B cell (primary cell): ENCODE data around the gene SLC9A9. TPM values are rescaled to one million over a fixed set of nuclear protein-coding genes. Genes with fewer than 3 reads are reported as not detected.
A peak's percentile ranks its signal among the peaks of the same experiment; 100 is the strongest.

Source experiments
- ATAC-seq: fragments of 200-7000 bp; cut with Tn5 transposase; one replicate; pipeline ENCODE4 v1.10.0; 2021; ENCODE audit warnings: low read depth, mild to moderate bottlenecking, moderate number of reproducible peaks, moderate library complexity
- CTCF ChIA-PET: fragments of 350-600 bp; sonication (Branson Sonifier 250); formaldehyde crosslinking; loops from one replicate; lab custom pipeline; 2021; ENCODE audit warnings: antibody characterized with exemption, inconsistent platforms; lab: Charles Lee
- POLR2A ChIA-PET: fragments of 350-600 bp; sonication (Branson Sonifier 250); formaldehyde crosslinking; loops from one replicate; lab custom pipeline; 2021; ENCODE audit warnings: antibody characterized with exemption; lab: Charles Lee
- DNase-seq: peaks from one replicate; pipeline ENCODE4 v3.0.0; 2013
- H2AFZ ChIP-seq: 2 replicates; pipeline ENCODE4 v1.6.1; 2012; ENCODE audit warnings: mild to moderate bottlenecking, low read depth, low read length; ENCODE audit not compliant: insufficient read depth, poor library complexity, severe bottlenecking
- H3K27ac ChIP-seq, 2 donors: 1 replicate in 1 of 2; 2 replicates in 1 of 2; pipeline ENCODE4 v1.5.1; 2012 to 2013; ENCODE audit warnings: low read length in 2 of 2, mild to moderate bottlenecking in 2 of 2, moderate library complexity in 1 of 2
- H3K27me3 ChIP-seq, 4 experiments: fragments of 200-600 bp in 1 of 4; sonication (generic) in 1 of 4; replicated peaks in 1 of 4; 1 replicate in 2 of 4; 2 replicates in 2 of 4; pipeline versions ENCODE4 v1.6.1 to v1.7.0; 2013 to 2016; ENCODE audit warnings: low read length in 3 of 4, mild to moderate bottlenecking in 2 of 4, mixed read lengths in 1 of 4, moderate library complexity in 1 of 4; ENCODE audit not compliant: insufficient read depth in 4 of 4, control insufficient read depth in 3 of 4; ENCODE audit errors: control extremely low read depth in 1 of 4
- H3K36me3 ChIP-seq, 2 experiments: replicated peaks in 1 of 2; 1 replicate in 1 of 2; 2 replicates in 1 of 2; pipeline versions ENCODE4 v1.6.1 to v1.7.1; 2013; ENCODE audit warnings: low read length in 1 of 2; ENCODE audit not compliant: insufficient read depth in 2 of 2, control insufficient read depth in 1 of 2; ENCODE audit errors: control extremely low read depth in 1 of 2, extremely low read depth in 1 of 2
- H3K4me1 ChIP-seq, 2 donors: fragments of 200-600 bp in 1 of 2; sonication (generic) in 1 of 2; 1 replicate in 1 of 2; 2 replicates in 1 of 2; pipeline versions ENCODE4 v1.5.1 to v1.6.1; 2013 to 2017; ENCODE audit warnings: low read length in 2 of 2; ENCODE audit not compliant: control insufficient read depth in 2 of 2, insufficient read depth in 2 of 2
- H3K4me2 ChIP-seq: replicated peaks from 2 replicates; pipeline ENCODE3; 2012; ENCODE audit warnings: mild to moderate bottlenecking, low read depth, low read length; ENCODE audit not compliant: poor library complexity, severe bottlenecking
- H3K4me3 ChIP-seq, 5 experiments: fragments of 200-600 bp in 1 of 5; sonication (generic) in 1 of 5; 1 replicate in 3 of 5; 2 replicates in 2 of 5; pipeline versions ENCODE4 v1.5.1 to v1.7.0; 2011 to 2016; ENCODE audit warnings: low read length in 4 of 5, mild to moderate bottlenecking in 4 of 5, low read depth in 2 of 5, control low read depth in 1 of 5, moderate library complexity in 1 of 5; ENCODE audit not compliant: insufficient read depth in 1 of 5; ENCODE audit errors: control extremely low read depth in 1 of 5, extremely low read depth in 1 of 5
- H3K79me2 ChIP-seq: fragments of 200-600 bp; sonication (generic); one replicate; pipeline ENCODE4 v1.6.0; 2016; ENCODE audit warnings: low read length; ENCODE audit not compliant: control insufficient read depth, insufficient read depth
- H3K9ac ChIP-seq: fragments of 200-600 bp; sonication (generic); 2 replicates; pipeline ENCODE4 v1.6.1; 2017; ENCODE audit warnings: mild to moderate bottlenecking, low read length, moderate library complexity
- H3K9me3 ChIP-seq, 3 donors: one replicate each; pipeline versions ENCODE4 v1.6.1 to v1.7.1; 2013; ENCODE audit warnings: low read length in 2 of 3; ENCODE audit not compliant: control insufficient read depth in 2 of 3, insufficient read depth in 1 of 3; ENCODE audit errors: control extremely low read depth in 1 of 3
- H4K20me1 ChIP-seq: 2 replicates; pipeline ENCODE4 v1.6.0; 2012; ENCODE audit warnings: mild to moderate bottlenecking, low read length; ENCODE audit not compliant: insufficient read depth, control insufficient read depth, poor library complexity, severe bottlenecking
- H3K27ac Mint-ChIP-seq: one replicate; pipeline ENCODE4 v1.8.0; 2021; ENCODE audit warnings: mixed read lengths
- H3K27me3 Mint-ChIP-seq: one replicate; pipeline ENCODE4 v1.8.0; 2021; ENCODE audit warnings: mixed read lengths
- H3K4me1 Mint-ChIP-seq: one replicate; pipeline ENCODE4 v1.8.0; 2021; ENCODE audit warnings: mixed read lengths
- H3K4me3 Mint-ChIP-seq: one replicate; pipeline ENCODE4 v1.8.0; 2021; ENCODE audit warnings: mixed read lengths
- H3K9me3 Mint-ChIP-seq: one replicate; pipeline ENCODE4 v1.8.0; 2022; ENCODE audit warnings: mixed read lengths; ENCODE audit not compliant: insufficient read depth
- CTCF ChIP-seq: fragments of 200-600 bp; IDR thresholded peaks from one replicate; pipeline ENCODE4 v1.8.0; 2022; ENCODE audit warnings: antibody characterized with exemption, mild to moderate bottlenecking
- EZH2 ChIP-seq: IDR thresholded peaks from 2 replicates; pipeline ENCODE4 v1.6.1; 2012; ENCODE audit warnings: borderline replicate concordance, low read depth, mild to moderate bottlenecking, moderate library complexity, low read length; ENCODE audit not compliant: insufficient read depth, poor library complexity, severe bottlenecking
- WGBS: methylation state at CpG from one replicate; pipeline ENCODE4 v1.1.5; 2013; ENCODE audit warnings: missing lambda C conversion rate; ENCODE audit not compliant: insufficient coverage; 5-methylcytosine and 5-hydroxymethylcytosine counted together
- intact Hi-C: fragments of 100-400 bp; cut with micrococcal nuclease; formaldehyde crosslinking; loops from one replicate; pipeline ENCODE4 v1.10.0; 2022
- polyA plus RNA-seq: library from polyadenylated mRNA; depleted of rRNA; stranded (reverse); fragments of >200 nt; gene quantifications from 2 replicates; pipeline ENCODE4 v1.2.3, GENCODE V29; 2012
- total RNA-seq, 2 donors: library from RNA; stranded (reverse); fragments of 120-200 nt in 1 of 2; gene quantifications; 1 replicate in 1 of 2; 2 replicates in 1 of 2; pipeline versions ENCODE4 v1.2.3 to v1.2.4, GENCODE V29; 2013 to 2022

The SLC9A9 gene
- total and polyA plus RNA-seq, 2 donors (not counting 1 experiment from before 2014, with no cell fraction given): 7.7 to 17.3 TPM

GRCh38 chr3:143888166-143888565 is 39.9 kb upstream of the SLC9A9 start:
- no peaks in the 10 kb centered on the region for H3K79me2 ChIP-seq
- H3K27ac ChIP-seq: no peak overlapping the region
- no peak overlapping the region for H2AFZ ChIP-seq
- no peak overlapping the region for H3K9ac ChIP-seq
- Mint-ChIP-seq H3K9me3 (no peaks in the 10 kb centered on the region), H3K4me3 (no peak overlapping the region), H3K27me3 (peaks cover 8% of the 10 kb centered on the region), H3K4me1 (no peaks in the 10 kb centered on the region), H3K27ac (no peak overlapping the region)
- no peaks in the 10 kb centered on the region for H3K4me1 ChIP-seq
- no peaks in the 10 kb centered on the region for H3K9me3 ChIP-seq
- H4K20me1 ChIP-seq: no peaks in the 10 kb centered on the region
- H3K27me3 ChIP-seq: no peaks in the 10 kb centered on the region
- TF ChIP-seq CTCF (no peak), EZH2 (no peak)
- ChIA-PET POLR2A (no interaction called here), CTCF (interaction anchor here (7.1 kb wide), 1 partner anchor 66 kb away, joined by 53 read pairs; no protein-coding TSS in a partner anchor)
- no peak for ATAC-seq
- intact Hi-C loops: loop anchor here (5.0 kb wide), 1 partner anchor 884 kb away; no protein-coding TSS in a partner anchor
- DNase-seq: no peak
- H3K4me2 ChIP-seq: no peak overlapping the region
- H3K4me3 ChIP-seq: no peak overlapping the region
- no peaks in the 10 kb centered on the region for H3K36me3 ChIP-seq
- 93% methylated on average over 2 of the region's 2 CpGs for WGBS

GRCh38 chr3:143885780-143886427 is 37.6 kb upstream of the SLC9A9 start:
- POLR2A ChIA-PET: no interaction called here
- ATAC-seq (peak; percentile 80), DNase-seq (peak; percentile 61)
- intact Hi-C loops: loop anchor here (1.0 to 5.0 kb wide), 2 partner anchors 65 to 886 kb away; no protein-coding TSS in a partner anchor
- no peaks in the 10 kb centered on the region for H3K4me1 Mint-ChIP-seq
- TF ChIP-seq EZH2 (no peak), CTCF (peak; percentile 88)
- no peak overlapping the region for H2AFZ ChIP-seq
- no peak overlapping the region for H3K27ac Mint-ChIP-seq
- no peaks in the 10 kb centered on the region for H3K79me2 ChIP-seq
- H4K20me1 ChIP-seq: no peaks in the 10 kb centered on the region
- H3K4me3 Mint-ChIP-seq: no peak overlapping the region
- H3K9ac ChIP-seq: no peak overlapping the region
- CTCF ChIA-PET: interaction anchor here (0.7 to 7.1 kb wide), 21 partner anchors 9 to 111 kb away, joined by 3 to 54 read pairs (median 5); partner anchors contain the start of gene DIPK2A
- no peaks in the 10 kb centered on the region for H3K4me1 ChIP-seq
- H3K9me3 Mint-ChIP-seq: no peaks in the 10 kb centered on the region
- WGBS: 100% methylated on average over 1 of the region's 1 CpG
- H3K4me2 ChIP-seq: no peak overlapping the region
- H3K27ac ChIP-seq: no peak overlapping the region
- H3K9me3 ChIP-seq: no peaks in the 10 kb centered on the region
- H3K4me3 ChIP-seq: no peak overlapping the region
- no peaks in the 10 kb centered on the region for H3K36me3 ChIP-seq
- H3K27me3 ChIP-seq: peaks cover 0 to 2% (median 0%) of the 10 kb centered on the region in 4 experiments
- no peaks in the 10 kb centered on the region for H3K27me3 Mint-ChIP-seq
